GM21528 (cell line): ENCODE data around the gene SDK1.

Source experiments
- ATAC-seq: cut with Tn5 transposase; IDR thresholded peaks from one replicate; pipeline ENCODE4 v1.9.1; 2021; ENCODE audit warnings: mild to moderate bottlenecking, moderate library complexity; ENCODE audit not compliant: unreplicated experiment, low FRiP score

The SDK1 gene

DNA sequence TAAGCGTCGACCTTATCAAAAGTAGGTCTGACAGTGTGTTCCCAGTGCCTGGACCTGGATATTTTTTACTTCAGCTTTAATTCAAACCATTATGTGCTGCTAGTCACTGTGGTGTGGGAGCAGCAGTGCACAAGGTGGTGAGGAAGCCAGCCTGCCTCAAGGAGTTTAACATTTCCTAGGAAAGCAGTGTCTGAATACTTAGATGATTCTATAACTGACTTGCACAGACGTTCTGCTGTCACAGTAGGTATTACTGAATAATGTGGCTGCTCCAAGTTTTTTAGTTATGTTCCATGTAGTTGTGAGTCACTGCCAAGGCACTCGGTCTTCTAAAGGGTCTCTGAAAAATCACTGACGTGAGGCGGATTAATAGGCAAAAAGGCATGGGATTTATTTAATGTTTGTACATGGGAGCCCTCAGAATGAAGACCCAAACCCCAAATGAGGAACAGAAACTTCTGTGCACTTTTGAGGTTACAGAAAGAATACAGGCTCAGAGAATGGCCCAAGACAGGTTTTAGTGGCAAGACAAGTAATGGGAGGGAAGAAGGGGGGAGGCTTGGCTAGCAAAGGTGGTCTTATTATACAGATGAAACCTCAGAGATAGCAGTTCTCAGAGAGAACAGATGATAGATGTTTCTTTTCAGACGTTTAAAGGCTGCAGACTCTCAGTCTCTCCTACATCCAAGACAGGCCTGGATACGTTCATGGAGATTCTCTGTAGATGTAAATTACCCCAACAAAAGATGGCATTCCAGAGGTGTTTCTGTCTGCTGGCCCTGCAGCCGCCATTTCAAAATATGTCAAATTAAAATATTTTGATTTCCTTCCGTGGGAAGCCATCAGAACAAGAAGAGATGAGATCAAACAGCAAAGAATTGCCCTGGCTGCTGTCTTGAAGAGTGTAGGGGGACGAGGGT lies 209.3 kb downstream of the SDK1 start:
- ATAC-seq, result no peak

DNA sequence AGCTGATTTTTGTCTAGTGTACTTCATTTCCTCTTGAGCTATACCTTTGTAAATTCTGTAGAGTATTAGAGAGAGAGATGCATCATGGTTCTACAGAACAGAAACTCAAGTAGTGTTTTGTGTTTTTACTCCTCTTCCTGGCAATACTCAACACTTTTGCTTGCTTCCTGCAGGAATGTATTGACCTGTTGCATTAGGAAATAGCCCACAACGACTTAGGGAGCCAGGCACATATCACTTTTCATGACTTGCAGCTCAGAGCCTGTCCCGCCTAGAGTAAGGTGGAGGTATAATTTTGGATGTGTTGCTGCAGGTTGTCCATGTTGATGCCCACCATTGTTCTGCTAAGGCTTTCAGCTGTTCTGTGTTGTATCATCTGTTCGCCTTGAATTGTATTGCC lies 216.3 kb downstream of the SDK1 start:
- ATAC-seq, result no peak

DNA sequence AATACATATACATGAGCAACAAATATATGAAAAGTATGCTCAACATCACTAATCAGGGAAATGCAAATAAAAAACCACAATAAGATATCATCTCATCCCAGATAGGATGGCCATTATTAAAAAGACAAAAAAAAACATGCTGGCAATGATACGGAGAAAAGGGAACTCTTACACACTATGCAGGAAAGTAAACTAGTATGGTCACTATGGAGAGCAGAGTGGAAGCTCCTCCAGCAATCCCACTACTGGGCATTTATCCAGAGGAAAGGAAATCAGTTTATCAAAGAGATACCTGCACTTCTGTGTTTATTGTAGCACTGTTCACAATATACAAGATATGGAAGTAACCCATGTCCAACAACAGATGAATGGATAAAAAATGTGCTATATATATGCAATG lies 217.5 kb downstream of the SDK1 start:
- ATAC-seq, result no peak

DNA sequence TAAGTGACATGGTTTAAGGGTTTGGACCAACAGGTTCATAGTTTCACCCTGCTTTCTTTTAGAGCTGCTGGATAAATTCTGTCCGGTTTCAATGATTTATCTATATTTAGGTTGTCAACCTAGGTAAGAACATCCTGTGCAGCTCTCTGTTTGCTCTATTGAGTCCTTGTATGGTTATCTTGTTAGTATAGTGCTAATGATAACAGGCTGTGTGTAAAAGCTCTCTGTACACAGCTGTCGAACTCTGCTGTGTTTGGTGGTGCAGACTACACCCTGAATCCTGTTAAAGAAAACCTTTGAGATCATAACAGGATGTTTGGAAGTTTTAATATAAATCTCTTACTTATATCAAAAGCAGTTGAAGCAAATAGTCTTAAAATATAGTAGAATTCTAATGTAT lies 219.2 kb downstream of the SDK1 start:
- ATAC-seq, result no peak

DNA sequence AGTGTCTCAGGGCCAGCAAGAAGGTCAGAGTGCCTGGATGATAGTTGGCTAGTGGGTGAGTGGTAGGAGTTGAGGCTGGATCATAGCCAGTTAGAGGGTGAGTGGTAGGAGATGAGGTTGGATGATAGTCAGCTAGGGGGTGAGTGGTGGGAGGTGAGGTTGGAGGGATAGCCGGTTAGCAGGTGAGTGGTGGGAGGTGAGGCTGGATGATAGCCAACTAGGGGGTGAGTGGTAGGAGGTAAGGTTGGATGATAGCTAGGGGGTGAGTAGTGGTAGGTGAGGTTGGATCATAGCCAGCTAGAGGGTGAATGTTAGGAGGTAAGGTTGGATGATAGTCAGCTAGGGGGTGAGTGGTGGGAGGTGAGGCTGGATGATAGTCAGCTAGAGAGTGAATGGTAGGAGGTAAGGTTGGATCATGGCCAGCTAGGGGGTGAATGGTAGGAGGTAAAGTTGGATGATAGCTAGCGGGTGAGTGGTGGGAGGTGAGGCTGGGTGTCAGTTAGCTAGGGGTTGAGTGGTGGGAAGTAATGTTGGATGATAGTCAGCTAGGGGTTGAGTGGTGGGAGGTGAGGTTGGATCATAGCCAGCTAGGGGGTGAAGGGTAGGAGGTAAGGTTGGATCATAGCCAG lies 226.6 kb downstream of the SDK1 start:
- no peak for ATAC-seq

DNA sequence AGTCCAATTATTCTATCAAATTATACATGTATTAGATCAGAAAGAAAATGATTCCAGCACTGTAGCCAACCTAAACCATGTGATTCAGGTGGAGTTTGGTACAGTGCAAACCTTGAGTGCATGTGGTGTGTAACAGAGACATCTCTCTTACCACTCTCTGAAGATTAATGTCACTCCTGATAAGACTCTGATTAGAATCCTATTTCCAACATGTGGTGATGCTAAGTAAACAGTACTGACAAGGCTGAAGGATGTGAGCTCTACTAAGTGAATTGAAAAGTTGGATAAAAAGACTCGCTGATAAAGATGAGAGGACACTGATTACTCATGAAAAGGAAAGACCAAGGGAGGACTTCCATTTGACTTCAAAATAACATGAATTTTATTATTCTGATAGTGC lies 232.0 kb downstream of the SDK1 start:
- ATAC-seq, result no peak

DNA sequence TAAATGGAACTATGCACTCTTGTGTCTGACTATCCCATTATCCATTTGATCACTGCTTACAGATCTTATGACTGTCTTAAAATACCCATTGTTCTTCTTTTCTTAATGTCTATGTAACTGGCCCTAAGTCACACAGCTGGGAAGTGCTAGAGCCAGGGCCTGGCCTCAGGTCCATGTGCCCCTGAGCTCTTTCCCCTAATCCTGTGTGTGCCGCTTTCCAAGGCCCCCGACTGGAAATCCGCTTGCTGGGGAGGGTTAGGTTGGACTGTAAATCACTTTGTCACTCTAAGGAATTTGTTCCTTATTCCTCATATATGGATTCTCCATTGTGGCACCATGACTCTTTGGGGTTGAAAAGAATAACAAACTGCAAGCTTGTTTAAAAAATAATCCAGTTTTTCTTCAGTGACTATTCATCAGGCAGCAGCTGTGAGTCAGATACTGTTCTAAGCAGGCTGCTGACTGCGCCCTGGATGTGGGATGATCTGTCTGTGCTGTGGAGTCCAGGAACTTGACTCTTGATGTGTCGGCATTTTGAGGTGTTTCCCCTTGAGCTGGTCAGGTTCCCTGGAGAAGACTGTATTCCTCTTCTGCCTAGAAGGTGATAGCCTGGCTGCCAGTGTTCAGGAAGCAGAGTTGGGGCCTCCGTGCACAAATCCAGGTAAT lies 236.3 kb downstream of the SDK1 start:
- no peak for ATAC-seq

DNA sequence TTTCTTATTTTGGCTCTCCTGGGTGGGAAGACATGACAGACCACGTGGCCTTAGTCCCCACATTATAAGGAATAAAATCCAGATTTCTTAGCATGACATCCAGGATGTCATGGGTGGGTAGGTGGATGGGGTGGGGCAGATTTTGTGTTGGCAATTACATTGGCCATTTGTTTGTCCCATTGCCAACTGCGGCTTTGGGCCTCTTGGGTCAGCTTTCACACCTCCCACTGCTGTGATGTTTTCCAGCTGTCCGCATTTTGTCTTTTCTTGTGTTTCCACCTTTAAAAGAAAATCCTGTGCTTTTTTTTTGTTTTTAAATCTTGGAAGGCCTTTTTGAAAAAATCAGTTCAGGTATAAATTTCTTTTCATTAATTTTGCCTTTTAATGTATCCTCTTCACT lies 237.0 kb downstream of the SDK1 start:
- ATAC-seq, result no peak

DNA sequence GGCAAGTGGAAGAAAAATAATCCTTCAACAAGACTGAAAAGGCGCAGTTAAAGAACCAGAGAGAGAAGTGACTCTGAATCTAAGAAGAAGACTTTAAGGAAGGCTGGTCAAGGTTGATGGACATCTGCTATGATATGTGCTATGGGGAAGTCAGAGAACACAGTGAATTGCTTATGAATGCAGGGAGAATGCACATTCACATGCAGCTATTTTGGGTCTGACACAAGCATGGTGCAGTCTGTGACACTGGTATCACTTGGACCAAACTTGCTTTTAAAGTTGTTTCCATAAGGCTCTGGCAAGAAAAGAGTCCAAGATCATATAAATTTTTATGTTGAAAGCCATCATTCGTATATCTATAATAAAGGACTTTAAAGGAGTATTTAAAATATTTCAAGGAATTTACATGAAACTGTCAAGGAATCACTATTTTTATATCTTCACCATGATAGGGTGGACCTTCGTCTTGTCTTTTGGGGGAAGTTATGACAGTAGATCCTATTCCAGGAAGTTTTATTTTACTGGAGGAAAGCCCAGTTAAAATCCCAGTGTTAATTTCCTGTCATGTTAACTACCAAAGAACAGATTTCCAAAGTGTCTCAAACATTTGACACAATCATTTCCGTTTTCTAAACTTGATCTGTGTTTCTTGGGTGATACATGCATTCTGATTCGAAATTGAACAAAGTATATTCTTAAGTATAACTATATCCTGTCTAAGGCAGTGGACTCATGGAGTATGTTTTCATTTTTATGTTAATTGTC lies 239.6 kb downstream of the SDK1 start:
- ATAC-seq, result no peak

DNA sequence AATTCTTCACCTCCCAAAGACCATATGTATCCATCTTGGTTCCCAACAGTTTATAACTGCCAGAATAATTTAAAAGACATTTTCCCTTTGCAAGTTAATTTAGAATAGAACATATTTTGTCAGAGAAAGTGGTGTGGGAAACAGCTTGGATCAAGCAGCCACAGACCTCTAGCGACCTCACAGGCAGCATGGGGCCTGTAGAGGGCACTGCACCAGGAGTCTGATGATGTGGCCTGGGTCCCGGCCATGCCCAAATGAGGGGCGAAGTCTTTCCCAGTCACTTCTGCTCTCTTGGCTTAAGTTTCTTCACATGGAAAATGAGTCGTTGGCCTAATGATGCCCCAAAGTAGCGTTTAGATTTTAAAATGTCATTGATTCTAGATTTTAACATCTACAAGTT lies 243.2 kb downstream of the SDK1 start:
- no peak for ATAC-seq

DNA sequence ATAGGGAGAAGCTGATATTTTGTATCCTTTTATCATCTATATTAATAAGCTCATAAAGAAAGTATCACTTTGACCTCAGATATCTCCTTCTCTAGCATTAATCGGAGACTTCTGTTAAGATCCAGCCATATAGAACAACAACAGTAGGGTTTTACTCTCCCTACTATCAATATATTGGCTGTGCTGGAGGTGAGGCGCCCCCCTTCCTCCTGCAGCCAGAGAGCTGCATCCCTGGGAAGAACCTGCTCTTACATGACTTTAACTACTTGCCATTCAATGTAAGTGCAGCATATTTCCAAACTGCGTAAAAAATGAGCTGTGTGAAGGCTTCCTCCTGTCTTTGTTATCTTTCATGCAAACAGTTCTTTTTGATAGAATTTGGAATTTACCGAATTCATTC lies 247.8 kb downstream of the SDK1 start:
- no peak for ATAC-seq

DNA sequence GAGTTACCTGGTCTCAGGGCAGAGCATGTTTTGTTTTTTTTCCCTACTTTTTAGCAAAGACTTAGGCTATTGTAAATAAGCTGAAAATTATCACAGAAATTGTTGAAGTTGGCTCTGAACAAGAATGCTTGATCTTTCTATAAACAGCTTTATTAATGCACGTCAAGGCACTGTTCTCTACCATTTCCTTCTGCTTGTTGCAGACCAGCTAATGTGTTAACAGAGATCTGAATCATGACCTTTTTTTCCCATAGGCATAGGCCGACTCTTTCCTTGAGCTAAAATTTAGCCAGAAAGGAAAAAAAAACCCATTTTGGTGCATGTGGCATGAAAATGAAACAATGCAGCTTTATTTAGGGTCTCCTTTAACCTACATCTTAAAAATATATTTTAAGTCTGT lies 248.5 kb downstream of the SDK1 start:
- ATAC-seq, result no peak

DNA sequence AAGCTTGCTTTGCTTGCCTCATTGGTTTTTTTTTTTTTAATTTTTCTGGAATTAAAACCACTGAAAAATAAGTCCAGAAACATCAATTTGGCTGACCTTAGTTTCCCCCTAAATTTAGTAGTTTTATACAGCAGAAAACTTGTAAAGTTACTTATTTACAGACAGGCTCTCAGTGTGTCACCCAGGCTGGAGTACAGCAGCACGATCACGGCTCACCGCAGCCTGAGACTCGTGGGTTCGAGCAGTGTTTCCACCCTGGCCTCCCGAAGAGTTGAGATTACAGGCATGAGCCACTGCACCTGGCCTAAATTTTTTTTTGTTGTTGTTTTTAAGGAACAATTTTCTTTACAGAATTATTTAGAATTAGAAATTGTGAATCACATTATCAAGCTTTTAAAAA lies 250.5 kb downstream of the SDK1 start:
- ATAC-seq, result no peak

DNA sequence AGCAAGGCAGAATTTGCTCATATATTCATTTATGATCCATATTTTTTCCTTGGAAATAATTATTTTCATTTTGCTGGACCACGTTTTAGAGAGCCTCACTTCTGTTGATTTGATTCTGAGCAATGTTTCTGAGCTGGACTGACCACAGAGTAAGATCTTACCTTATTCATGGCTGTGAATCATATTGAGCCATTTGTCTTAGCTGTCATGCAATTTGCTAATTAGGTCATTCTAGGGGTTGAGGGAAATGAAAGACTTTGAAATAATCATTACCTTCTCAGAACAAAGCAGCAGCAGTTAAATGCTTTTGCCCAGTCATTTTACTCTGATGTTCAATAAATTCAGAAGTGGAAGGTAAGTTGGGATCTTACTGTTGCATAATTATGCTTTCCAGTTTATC lies 251.4 kb downstream of the SDK1 start:
- no peak for ATAC-seq

DNA sequence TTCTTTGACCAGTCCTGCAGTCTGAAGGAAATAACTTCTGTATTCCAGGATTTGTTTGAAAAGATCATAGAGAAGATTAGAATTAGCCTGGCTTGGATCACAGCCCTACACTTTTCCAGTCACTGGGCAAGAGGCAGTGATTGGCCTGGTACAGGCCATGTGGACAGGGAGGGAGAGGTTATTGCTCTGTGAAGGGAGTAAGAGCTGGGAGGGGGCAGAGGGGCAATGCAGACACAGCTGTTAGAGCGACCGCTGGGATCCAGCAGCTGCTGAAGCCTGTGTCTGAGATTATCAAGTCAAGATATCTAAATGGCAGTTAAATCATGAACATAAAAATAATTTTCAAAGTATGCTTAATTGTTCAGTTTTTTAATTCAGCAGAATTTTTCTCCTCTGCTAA lies 257.3 kb downstream of the SDK1 start:
- no peak for ATAC-seq

DNA sequence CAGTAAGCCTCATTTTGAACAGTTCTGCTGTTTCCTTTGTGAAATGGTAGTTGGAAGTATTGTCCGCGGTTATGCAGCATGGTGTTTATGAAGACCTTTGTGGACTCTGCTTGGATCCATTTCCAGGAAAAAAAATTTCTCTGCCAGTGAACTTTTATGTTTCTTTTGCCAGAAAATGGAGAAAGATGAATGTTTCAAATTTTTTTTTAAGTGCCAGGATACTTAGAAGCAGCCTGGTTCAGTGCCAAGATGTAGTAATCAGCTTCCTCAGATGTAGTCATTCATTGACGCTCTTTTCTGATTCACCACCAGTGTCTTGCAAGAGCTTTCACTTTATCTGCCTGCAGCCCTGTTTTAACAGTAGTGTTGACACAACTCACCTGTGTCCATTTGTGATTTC lies 258.2 kb downstream of the SDK1 start:
- ATAC-seq, result no peak

DNA sequence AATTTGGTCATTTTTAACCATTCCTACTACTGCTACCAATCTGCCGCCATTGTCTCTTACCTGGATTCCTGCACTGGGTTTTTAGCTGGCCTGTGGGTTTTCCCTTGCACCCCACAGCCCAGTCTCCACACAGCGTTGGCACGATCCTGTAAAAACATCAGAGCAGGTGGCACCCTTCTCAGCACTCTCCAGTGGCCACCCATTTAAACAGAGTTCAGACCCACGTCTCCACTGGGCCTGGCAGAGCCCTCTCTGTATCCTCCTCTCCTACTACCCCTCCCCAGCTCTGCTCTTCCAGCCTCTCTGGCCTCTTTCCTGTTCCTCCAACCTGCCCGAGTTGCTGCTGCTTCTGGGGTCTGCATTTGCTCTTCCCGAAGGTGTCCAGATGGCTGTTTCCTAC lies 259.4 kb downstream of the SDK1 start:
- ATAC-seq, result no peak

DNA sequence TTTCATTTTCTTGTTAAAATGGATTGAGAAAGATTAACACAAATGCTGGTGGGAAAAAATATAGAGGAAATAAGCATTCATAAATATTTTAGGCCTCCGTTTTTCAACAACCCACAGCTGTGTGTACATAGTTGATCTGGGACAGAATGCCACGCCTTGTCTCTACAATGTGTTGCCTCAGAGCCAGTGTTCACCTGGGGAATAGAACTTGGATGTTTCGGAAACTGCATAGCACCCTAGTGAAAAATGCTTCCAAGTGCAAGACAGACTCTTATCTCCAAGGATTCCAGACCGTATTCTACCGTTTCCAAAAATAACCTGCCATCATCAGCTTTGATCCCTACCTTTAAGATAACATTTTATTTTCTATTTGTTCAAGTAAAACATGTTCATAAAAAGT lies 260.9 kb downstream of the SDK1 start:
- no peak for ATAC-seq

DNA sequence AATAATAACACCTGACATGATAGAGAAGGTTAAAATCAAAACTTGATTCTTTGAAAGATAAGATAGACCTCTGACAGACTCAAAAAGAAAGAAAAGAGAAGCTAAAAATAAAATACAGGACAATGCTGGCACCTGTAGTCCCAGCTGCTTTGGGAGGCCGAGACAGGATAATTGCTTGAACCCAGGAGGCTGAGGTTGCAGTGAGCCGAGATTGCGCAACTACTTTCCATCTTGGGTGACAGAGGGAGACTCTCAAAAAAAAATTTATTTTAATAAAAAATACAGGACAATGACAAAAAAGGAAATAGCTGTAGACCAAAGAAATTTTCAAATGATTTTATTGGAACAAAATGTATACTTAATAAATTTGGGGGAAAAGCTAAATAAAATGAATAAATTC lies 263.2 kb downstream of the SDK1 start:
- no peak for ATAC-seq

DNA sequence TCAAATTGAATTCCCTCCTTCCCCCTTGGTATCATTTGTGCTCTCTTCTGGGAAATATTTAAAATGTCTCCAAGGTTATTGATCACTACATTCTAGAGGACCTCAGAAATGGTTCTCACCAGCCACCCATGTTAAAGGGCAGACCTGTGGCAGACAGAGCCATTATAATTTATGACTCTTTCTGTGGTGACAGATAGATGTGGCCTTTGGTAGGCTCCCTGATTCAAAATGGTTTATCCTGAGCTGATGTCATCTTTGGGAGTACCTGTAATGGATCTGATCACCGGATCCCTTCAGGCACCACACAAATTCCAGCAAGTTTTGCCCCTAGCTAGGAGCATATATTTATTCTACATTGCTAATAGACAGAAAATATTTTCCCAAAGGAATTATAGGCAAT lies 267.5 kb downstream of the SDK1 start:
- no peak for ATAC-seq

DNA sequence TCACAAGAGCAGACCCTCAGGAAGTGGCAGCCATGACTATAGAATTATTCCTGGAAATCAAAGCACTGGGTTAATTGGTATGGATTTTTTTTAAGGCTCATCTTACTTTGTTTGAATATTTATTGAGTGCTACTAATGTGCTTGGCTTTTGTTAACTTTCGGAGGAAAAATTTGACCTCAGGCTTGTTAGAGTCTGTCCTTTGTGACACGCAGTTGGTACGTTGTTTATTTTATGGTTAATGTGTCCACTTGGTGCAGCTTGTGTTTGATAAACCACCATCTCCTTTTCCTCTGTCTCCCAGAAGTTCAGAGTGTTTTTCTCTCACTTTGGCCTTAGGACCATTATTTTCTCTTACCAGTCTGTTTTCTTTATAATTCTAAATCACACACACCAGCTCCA lies 268.6 kb downstream of the SDK1 start:
- no peak for ATAC-seq
